ENCODE measurements around the gene ELAC2.

ELAC2 gene

DNA sequence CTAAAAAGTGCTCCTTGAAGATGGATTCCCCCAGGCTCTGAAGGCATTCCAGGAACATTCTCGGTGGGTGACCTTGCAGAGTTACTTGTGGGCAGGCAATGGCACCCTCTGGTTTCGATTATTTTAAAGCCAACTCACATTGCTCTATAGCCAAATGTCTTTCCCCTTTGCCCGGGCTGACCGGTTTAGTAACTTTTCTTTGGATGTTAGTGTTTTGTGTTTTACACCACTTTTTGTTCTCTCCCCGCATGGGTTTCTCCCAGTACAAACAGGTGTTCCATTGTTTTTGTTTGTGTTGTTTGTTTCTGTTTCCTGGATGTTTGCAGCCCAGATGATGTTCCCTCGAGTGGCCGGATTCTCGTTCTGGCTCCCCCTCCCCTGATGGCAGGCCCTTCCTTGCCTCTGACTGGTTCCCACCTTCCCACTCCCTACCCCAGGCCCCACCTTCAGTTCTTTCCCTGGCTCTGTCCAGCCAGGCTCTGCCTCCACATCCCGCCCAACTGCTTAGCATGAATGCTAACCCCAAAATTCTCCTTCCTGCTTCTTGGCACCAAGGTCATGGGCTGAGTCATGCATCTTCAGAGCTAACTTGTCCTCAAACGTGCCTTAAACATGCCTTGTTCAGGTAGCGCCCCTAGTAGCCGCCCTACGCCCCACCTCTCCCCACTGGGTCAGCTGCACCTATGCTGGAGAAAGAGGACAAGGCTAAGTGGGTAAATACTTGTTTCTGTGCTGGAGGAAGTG lies 40.6 kb downstream of the ELAC2 start:
- TF ChIP-seq, protein P1, sequence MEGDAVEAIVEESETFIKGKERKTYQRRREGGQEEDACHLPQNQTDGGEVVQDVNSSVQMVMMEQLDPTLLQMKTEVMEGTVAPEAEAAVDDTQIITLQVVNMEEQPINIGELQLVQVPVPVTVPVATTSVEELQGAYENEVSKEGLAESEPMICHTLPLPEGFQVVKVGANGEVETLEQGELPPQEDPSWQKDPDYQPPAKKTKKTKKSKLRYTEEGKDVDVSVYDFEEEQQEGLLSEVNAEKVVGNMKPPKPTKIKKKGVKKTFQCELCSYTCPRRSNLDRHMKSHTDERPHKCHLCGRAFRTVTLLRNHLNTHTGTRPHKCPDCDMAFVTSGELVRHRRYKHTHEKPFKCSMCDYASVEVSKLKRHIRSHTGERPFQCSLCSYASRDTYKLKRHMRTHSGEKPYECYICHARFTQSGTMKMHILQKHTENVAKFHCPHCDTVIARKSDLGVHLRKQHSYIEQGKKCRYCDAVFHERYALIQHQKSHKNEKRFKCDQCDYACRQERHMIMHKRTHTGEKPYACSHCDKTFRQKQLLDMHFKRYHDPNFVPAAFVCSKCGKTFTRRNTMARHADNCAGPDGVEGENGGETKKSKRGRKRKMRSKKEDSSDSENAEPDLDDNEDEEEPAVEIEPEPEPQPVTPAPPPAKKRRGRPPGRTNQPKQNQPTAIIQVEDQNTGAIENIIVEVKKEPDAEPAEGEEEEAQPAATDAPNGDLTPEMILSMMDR (conservative IDR thresholded peaks at IDR 0.05; ENCODE audit: control insufficient read depth, insufficient read depth, low read depth, low read length), result no peak
- peak; percentile 34 for DNase-seq (ENCODE audit: low read depth)
- no peak overlapping the region for H3K4me3 ChIP-seq (ENCODE audit: control insufficient read depth, low read depth, low read length)

DNA sequence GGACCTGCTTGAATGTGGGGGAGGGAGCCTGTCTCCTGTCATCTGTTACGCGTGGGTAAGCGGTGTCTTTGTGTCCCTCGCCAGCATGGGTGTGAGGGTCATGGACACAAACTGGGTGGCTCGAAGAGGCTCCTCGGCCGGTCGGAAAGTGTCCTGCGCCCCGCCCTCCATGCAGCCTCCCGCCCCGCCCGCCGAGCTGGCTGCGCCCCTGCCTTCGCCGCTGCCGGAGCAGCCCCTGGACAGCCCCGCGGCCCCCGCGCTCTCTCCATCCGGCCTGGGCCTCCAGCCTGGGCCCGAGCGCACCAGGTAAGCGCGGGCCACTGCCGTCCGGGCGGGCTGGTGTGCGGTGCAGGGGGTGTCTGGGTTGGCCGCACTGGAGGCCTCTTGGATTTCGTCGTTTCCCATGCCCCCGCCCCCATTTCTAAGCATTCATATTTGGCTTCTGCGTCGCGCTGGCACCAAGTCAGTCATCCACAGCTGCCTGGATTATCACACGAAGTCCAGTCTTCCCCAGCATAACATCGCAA lies 43.8 kb downstream of the ELAC2 start:
- peak overlapping the region; percentile 29 for H3K4me3 ChIP-seq (ENCODE audit: control insufficient read depth, low read depth, low read length)
- no peak for DNase-seq (ENCODE audit: low read depth)
- TF ChIP-seq, protein P1 (conservative IDR thresholded peaks at IDR 0.05; ENCODE audit: control insufficient read depth, insufficient read depth, low read depth, low read length), result no peak

DNA sequence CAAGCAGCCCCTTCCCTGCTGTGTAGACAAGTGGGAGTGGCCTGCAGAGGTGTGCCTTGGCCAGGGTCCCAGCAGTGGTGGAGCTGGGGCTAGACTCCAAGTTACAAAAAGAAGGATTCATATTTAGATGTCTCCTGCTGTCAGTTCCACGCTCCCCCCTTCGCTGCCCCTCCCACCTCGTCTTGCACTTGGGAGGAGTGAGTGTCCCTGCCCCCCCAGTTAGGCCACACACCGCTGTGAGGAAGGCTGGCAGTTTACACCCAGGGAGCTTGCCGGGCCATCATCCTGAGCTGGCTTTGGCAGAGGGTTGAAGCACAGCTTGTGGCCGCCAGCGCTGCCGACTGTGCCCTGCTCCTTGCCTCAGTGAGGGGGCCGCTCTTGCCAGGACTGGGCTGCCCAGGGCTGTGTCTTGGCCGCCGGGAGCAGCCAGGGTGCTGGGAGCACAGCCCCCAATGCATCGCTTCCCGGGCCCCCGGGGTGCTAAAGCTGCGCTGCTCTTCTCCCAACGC lies 44.3 kb downstream of the ELAC2 start:
- no peak for DNase-seq (ENCODE audit: low read depth)
- TF ChIP-seq, protein P1 (conservative IDR thresholded peaks at IDR 0.05; ENCODE audit: control insufficient read depth, insufficient read depth, low read depth, low read length), result no peak
- peak overlapping the region; percentile 29 for H3K4me3 ChIP-seq (ENCODE audit: control insufficient read depth, low read depth, low read length)

DNA sequence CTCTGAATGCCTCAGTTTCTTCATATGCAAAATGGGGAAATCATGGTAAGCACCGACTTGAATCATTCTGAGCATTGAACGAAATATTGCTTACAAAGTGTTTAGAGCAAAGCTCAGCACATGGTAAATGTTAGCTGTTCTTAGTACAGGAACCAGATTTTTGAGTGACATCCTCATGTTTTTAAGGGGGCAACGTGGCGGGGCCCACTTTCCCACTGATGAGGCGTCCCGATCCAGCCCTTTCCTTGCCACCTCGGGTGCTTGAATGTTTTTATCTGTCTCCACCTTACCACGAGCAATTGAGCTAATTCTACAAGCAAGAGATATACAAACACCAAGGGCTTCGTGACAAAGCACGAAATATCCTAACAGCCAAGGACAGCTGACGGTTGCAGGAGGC lies 49.9 kb downstream of the ELAC2 start:
- no peak for DNase-seq (ENCODE audit: low read depth)
- H3K4me3 ChIP-seq (ENCODE audit: control insufficient read depth, low read depth, low read length), result no peak overlapping the region
- TF ChIP-seq, protein P1 (conservative IDR thresholded peaks at IDR 0.05; ENCODE audit: control insufficient read depth, insufficient read depth, low read depth, low read length), result no peak

DNA sequence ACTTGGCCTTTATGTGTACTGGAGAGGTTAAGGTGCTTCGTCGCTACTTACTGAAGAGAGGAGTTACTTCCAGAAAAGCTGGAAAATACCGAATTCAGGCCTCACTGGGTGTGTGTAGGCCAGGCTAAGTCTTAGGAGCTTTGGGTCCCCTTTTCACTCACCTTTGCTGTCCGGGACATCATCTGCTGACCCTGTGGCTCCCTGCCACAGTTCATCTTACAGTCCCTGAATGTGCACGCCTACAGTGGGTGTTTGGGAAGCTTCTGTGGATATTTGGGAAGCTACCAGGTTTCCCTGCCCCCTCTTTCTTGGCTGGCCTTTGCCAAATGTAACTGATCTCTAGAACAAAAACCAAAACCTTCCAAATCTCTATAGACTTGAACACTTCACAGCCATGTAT lies 51.4 kb downstream of the ELAC2 start:
- DNase-seq (ENCODE audit: low read depth), result no peak
- TF ChIP-seq, protein P1 (conservative IDR thresholded peaks at IDR 0.05; ENCODE audit: control insufficient read depth, insufficient read depth, low read depth, low read length), result no peak
- no peak overlapping the region for H3K4me3 ChIP-seq (ENCODE audit: control insufficient read depth, low read depth, low read length)

DNA sequence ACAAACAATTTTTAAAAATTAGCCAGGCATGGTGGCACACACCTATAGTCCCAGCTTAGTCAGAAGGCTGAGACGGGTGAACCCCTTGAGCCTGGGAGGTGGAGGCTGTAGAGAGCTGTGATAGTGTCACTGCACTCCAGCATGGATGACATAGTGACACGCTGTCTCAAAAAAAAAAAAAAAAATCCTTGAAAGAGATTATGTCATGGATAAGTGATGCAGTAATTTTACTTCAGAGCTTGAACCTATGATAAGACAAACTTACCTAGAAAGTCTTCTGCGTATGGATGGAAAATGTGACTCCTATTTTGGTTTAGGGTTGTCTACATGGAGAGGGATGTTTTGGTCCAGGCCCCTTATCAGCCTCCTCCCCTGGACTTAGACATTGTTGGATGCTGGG lies 51.8 kb downstream of the ELAC2 start:
- TF ChIP-seq, protein P1 (conservative IDR thresholded peaks at IDR 0.05; ENCODE audit: control insufficient read depth, insufficient read depth, low read depth, low read length), result no peak
- no peak overlapping the region for H3K4me3 ChIP-seq (ENCODE audit: control insufficient read depth, low read depth, low read length)
- DNase-seq (ENCODE audit: low read depth), result no peak
